ENCODE data around the gene EXOC2.

Gene EXOC2

GRCh38 chr6:466564-466963 lies 226.4 kb downstream of the EXOC2 start:
- H3K4me3 ChIP-seq (ENCODE audit: low read depth, low read length), result no peak overlapping the region
- no peak overlapping the region for H2AFZ ChIP-seq (ENCODE audit: insufficient read depth, low read length, poor library complexity)
- H2BK120ac ChIP-seq (ENCODE audit: insufficient read depth, low read length, poor library complexity), result no peak overlapping the region
- H4K8ac ChIP-seq (ENCODE audit: low read depth, low read length), result no peak overlapping the region
- no peaks in the 10 kb centered on the region for H3K79me1 ChIP-seq (ENCODE audit: low read length)
- no peak overlapping the region for H3K23ac ChIP-seq (ENCODE audit: low read length)
- H3K79me2 ChIP-seq (ENCODE audit: control insufficient read depth, insufficient read depth, low read length, poor library complexity), result no peaks in the 10 kb centered on the region
- H2BK12ac ChIP-seq (ENCODE audit: low read length), result no peak overlapping the region
- no peak overlapping the region for H3K9ac ChIP-seq (ENCODE audit: low read length)
- H4K91ac ChIP-seq (ENCODE audit: low read depth, low read length), result no peak overlapping the region
- H3K9me3 ChIP-seq (ENCODE audit: insufficient read depth, low read depth, low read length), result no peaks in the 10 kb centered on the region
- no peak for DNase-seq
- no peak overlapping the region for H3K4ac ChIP-seq (ENCODE audit: low read depth, low read length)
- no peaks in the 10 kb centered on the region for H3K36me3 ChIP-seq (ENCODE audit: control insufficient read depth in 1 of 2, insufficient read depth in 2 of 2, low read length in 2 of 2)
- no peak overlapping the region for H2AK5ac ChIP-seq (ENCODE audit: low read length)
- H3K27me3 ChIP-seq (ENCODE audit: insufficient read depth, low read length), result no peaks in the 10 kb centered on the region
- H3K4me1 ChIP-seq (ENCODE audit: control insufficient read depth in 1 of 2, insufficient read depth in 2 of 2, low read length in 2 of 2), result no peaks in the 10 kb centered on the region
- no peak overlapping the region for H3K14ac ChIP-seq (ENCODE audit: low read length)
- H3K18ac ChIP-seq (ENCODE audit: low read length), result no peak overlapping the region
- no peak overlapping the region for H3K27ac ChIP-seq (ENCODE audit: low read depth, low read length)
- H4K12ac ChIP-seq (ENCODE audit: low read depth, low read length), result no peak overlapping the region
- WGBS (ENCODE audit: extremely low coverage, insufficient coverage, insufficient read length), result no CpG with 5 or more reads among the region's 18 CpGs
- no peak overlapping the region for H2BK5ac ChIP-seq (ENCODE audit: low read depth, low read length, poor library complexity)
- H3K4me2 ChIP-seq (ENCODE audit: low read length), result no peak overlapping the region

DNA sequence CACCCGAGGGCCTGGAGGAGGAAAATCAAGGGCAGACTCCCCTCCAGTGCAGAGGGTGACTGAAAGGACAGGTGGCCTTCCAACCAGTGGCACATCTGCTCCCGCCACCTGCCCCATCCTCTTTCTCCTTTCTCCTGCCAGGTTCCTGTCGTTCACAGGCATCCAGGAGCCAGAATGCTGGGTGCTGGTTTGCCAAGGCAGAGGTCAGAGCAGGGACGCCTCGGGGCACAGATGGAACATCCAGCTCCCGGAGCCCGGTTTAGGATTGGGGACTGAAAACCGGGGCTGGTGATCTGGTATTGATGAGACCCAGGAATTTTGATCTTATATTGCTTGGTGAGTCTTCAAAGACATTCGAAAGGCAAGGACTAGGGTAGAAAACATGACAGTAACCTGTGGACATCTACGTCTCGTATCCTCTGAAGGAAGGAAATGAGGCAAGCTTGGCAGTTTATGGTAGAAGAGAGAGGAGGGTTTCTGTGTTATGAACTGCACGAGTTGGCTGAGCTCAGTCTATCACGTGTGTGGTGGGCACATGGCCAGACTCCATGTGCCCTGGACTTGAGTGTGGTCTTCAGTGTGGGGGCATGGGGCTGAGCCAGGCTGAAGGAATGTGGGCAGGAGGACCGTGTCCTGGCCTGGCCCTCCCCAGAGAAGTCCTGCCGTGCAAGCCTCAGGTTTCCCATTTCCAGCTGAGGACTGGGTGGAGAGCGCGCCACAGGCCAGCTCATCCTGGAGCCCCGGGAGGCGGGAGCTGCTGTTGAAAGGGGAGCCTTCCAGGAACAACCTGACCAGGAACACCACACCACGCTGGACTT lies 227.2 kb downstream of the EXOC2 start:
- Histone ChIP-seq H4K12ac (ENCODE audit: low read depth, low read length) (no peak overlapping the region), H3K79me1 (ENCODE audit: low read length) (no peaks in the 10 kb centered on the region), H2AK5ac (ENCODE audit: low read length) (no peak overlapping the region), H3K18ac (ENCODE audit: low read length) (no peak overlapping the region), H3K4me3 (ENCODE audit: low read depth, low read length) (no peak overlapping the region), H4K8ac (ENCODE audit: low read depth, low read length) (no peak overlapping the region), H3K4me1 (ENCODE audit: control insufficient read depth in 1 of 2, insufficient read depth in 2 of 2, low read length in 2 of 2) (no peaks in the 10 kb centered on the region), H3K9ac (ENCODE audit: low read length) (no peak overlapping the region), H3K9me3 (ENCODE audit: insufficient read depth, low read depth, low read length) (no peaks in the 10 kb centered on the region), H3K14ac (ENCODE audit: low read length) (no peak overlapping the region), H2AFZ (ENCODE audit: insufficient read depth, low read length, poor library complexity) (no peak overlapping the region), H3K4me2 (ENCODE audit: low read length) (no peak overlapping the region), H2BK120ac (ENCODE audit: insufficient read depth, low read length, poor library complexity) (no peak overlapping the region), H3K27me3 (ENCODE audit: insufficient read depth, low read length) (no peaks in the 10 kb centered on the region), H3K27ac (ENCODE audit: low read depth, low read length) (no peak overlapping the region), H3K4ac (ENCODE audit: low read depth, low read length) (no peak overlapping the region), H2BK12ac (ENCODE audit: low read length) (no peak overlapping the region), H3K79me2 (ENCODE audit: control insufficient read depth, insufficient read depth, low read length, poor library complexity) (no peaks in the 10 kb centered on the region), H2BK5ac (ENCODE audit: low read depth, low read length, poor library complexity) (no peak overlapping the region), H3K36me3 (ENCODE audit: control insufficient read depth in 1 of 2, insufficient read depth in 2 of 2, low read length in 2 of 2) (no peaks in the 10 kb centered on the region), H4K91ac (ENCODE audit: low read depth, low read length) (no peak overlapping the region), H3K23ac (ENCODE audit: low read length) (no peak overlapping the region)
- no CpG with 5 or more reads among the region's 20 CpGs for WGBS (ENCODE audit: extremely low coverage, insufficient coverage, insufficient read length)
- DNase-seq, result no peak

GRCh38 chr6:456887-457286 lies 236.1 kb downstream of the EXOC2 start:
- Histone ChIP-seq H3K4ac (ENCODE audit: low read depth, low read length) (no peak overlapping the region), H4K8ac (ENCODE audit: low read depth, low read length) (no peak overlapping the region), H3K27me3 (ENCODE audit: insufficient read depth, low read length) (no peaks in the 10 kb centered on the region), H3K79me2 (ENCODE audit: control insufficient read depth, insufficient read depth, low read length, poor library complexity) (no peaks in the 10 kb centered on the region), H3K23ac (ENCODE audit: low read length) (no peak overlapping the region), H2AK5ac (ENCODE audit: low read length) (no peak overlapping the region), H3K4me2 (ENCODE audit: low read length) (no peak overlapping the region), H3K4me3 (ENCODE audit: low read depth, low read length) (no peak overlapping the region), H3K9ac (ENCODE audit: low read length) (no peak overlapping the region), H3K14ac (ENCODE audit: low read length) (no peak overlapping the region), H3K27ac (ENCODE audit: low read depth, low read length) (no peak overlapping the region), H2BK120ac (ENCODE audit: insufficient read depth, low read length, poor library complexity) (no peak overlapping the region), H2BK5ac (ENCODE audit: low read depth, low read length, poor library complexity) (no peak overlapping the region), H3K4me1 (ENCODE audit: control insufficient read depth in 1 of 2, insufficient read depth in 2 of 2, low read length in 2 of 2) (no peaks in the 10 kb centered on the region), H4K12ac (ENCODE audit: low read depth, low read length) (no peak overlapping the region), H2BK12ac (ENCODE audit: low read length) (no peak overlapping the region), H3K18ac (ENCODE audit: low read length) (no peak overlapping the region), H2AFZ (ENCODE audit: insufficient read depth, low read length, poor library complexity) (no peak overlapping the region), H3K79me1 (ENCODE audit: low read length) (no peaks in the 10 kb centered on the region), H3K9me3 (ENCODE audit: insufficient read depth, low read depth, low read length) (peaks cover 2% of the 10 kb centered on the region), H3K36me3 (ENCODE audit: control insufficient read depth in 1 of 2, insufficient read depth in 2 of 2, low read length in 2 of 2) (no peaks in the 10 kb centered on the region), H4K91ac (ENCODE audit: low read depth, low read length) (no peak overlapping the region)
- no CpG with 5 or more reads among the region's 4 CpGs for WGBS (ENCODE audit: extremely low coverage, insufficient coverage, insufficient read length)
- DNase-seq, result no peak

GRCh38 chr6:456358-456867 lies 236.5 kb downstream of the EXOC2 start:
- no peaks in the 10 kb centered on the region for H3K36me3 ChIP-seq (ENCODE audit: control insufficient read depth in 1 of 2, insufficient read depth in 2 of 2, low read length in 2 of 2)
- H3K27me3 ChIP-seq (ENCODE audit: insufficient read depth, low read length), result no peaks in the 10 kb centered on the region
- H2BK5ac ChIP-seq (ENCODE audit: low read depth, low read length, poor library complexity), result no peak overlapping the region
- no peak for DNase-seq
- peaks cover 3% of the 10 kb centered on the region for H3K9me3 ChIP-seq (ENCODE audit: insufficient read depth, low read depth, low read length)
- no peak overlapping the region for H2AK5ac ChIP-seq (ENCODE audit: low read length)
- no peak overlapping the region for H3K9ac ChIP-seq (ENCODE audit: low read length)
- H3K4ac ChIP-seq (ENCODE audit: low read depth, low read length), result no peak overlapping the region
- H3K79me2 ChIP-seq (ENCODE audit: control insufficient read depth, insufficient read depth, low read length, poor library complexity), result no peaks in the 10 kb centered on the region
- no peak overlapping the region for H3K4me2 ChIP-seq (ENCODE audit: low read length)
- no peaks in the 10 kb centered on the region for H3K4me1 ChIP-seq (ENCODE audit: control insufficient read depth in 1 of 2, insufficient read depth in 2 of 2, low read length in 2 of 2)
- no peak overlapping the region for H2AFZ ChIP-seq (ENCODE audit: insufficient read depth, low read length, poor library complexity)
- no CpG with 5 or more reads among the region's 5 CpGs for WGBS (ENCODE audit: extremely low coverage, insufficient coverage, insufficient read length)
- no peaks in the 10 kb centered on the region for H3K79me1 ChIP-seq (ENCODE audit: low read length)
- no peak overlapping the region for H4K8ac ChIP-seq (ENCODE audit: low read depth, low read length)
- H2BK12ac ChIP-seq (ENCODE audit: low read length), result no peak overlapping the region
- H4K12ac ChIP-seq (ENCODE audit: low read depth, low read length), result no peak overlapping the region
- H3K14ac ChIP-seq (ENCODE audit: low read length), result no peak overlapping the region
- no peak overlapping the region for H3K4me3 ChIP-seq (ENCODE audit: low read depth, low read length)
- H3K27ac ChIP-seq (ENCODE audit: low read depth, low read length), result no peak overlapping the region
- no peak overlapping the region for H2BK120ac ChIP-seq (ENCODE audit: insufficient read depth, low read length, poor library complexity)
- no peak overlapping the region for H3K18ac ChIP-seq (ENCODE audit: low read length)
- H3K23ac ChIP-seq (ENCODE audit: low read length), result no peak overlapping the region
- no peak overlapping the region for H4K91ac ChIP-seq (ENCODE audit: low read depth, low read length)
